ENCODE data around the gene GLA. TPM values are rescaled to one million over a fixed set of nuclear protein-coding genes. Genes with fewer than 3 reads are reported as not detected.

The GLA gene
- total and polyA plus RNA-seq, 9 of the 15 experiments (the other 6 are each of a cell fraction or from before 2014, with no cell fraction given): 41.7 to 146 (median 73.8) TPM

GRCh38 chrX:101407748-101408531, at the start of gene GLA, which contains the start of gene HNRNPH2 (continued):
- peak; percentile 63; the same call in 1 of the 2 replicates for TF ChIP-seq ZBTB12 (CRISPR knock-in tag; IDR thresholded peaks at IDR 0.05)
- no peak for TF ChIP-seq NR2C2 (CRISPR knock-in tag; IDR thresholded peaks at IDR 0.05)
- TF ChIP-seq NR2C2 (tag; IDR thresholded peaks at IDR 0.05): peak; percentile 69; the same call in 1 of the 2 replicates
- TF ChIP-seq E2F6 (IDR thresholded peaks at IDR 0.05; ENCODE audit: borderline replicate concordance in 1 of 2, extremely low read depth in 1 of 2, insufficient read depth in 1 of 2, insufficient read length in 1 of 2, low read depth in 1 of 2, low read length in 1 of 2, poor library complexity in 1 of 2, severe bottlenecking in 1 of 2): peak in 1 of 2 experiments; percentile 36
- no peak for TF ChIP-seq PBX2 (CRISPR knock-in tag; IDR thresholded peaks at IDR 0.05; ENCODE audit: low read depth)
- peak; percentile 74 for TF ChIP-seq PBX2 (tag; conservative IDR thresholded peaks at IDR 0.05; ENCODE audit: low read depth)
- peak; percentile 25; the same call in 1 of the 2 replicates for TF ChIP-seq ZFX (CRISPR knock-in tag; IDR thresholded peaks at IDR 0.05)
- TF ChIP-seq FOXJ2 (tag; IDR thresholded peaks at IDR 0.05): peak; percentile 77; the same call in 1 of the 2 replicates
- peak; percentile 39; the same call in 1 of the 2 replicates for TF ChIP-seq SMAD4 (CRISPR knock-in tag; conservative IDR thresholded peaks at IDR 0.05)
- no peak for TF ChIP-seq ZNF655 (CRISPR knock-in tag; IDR thresholded peaks at IDR 0.05)
- peak; percentile 74 for TF ChIP-seq MXI1 (IDR thresholded peaks at IDR 0.05; ENCODE audit: low read depth, low read length)
- TF ChIP-seq ATF2 (CRISPR knock-in tag; IDR thresholded peaks at IDR 0.05): no peak
- peak; percentile 42 for TF ChIP-seq SMARCA4 (IDR thresholded peaks at IDR 0.05)
- peak; percentile 73 for TF ChIP-seq MAFF (IDR thresholded peaks at IDR 0.05; ENCODE audit: low read length)
- peak; percentile 55; the same call in 1 of the 2 replicates for TF ChIP-seq JUN (IDR thresholded peaks at IDR 0.05; ENCODE audit: borderline replicate concordance, low read depth, low read length)
- no peak for TF ChIP-seq JUN (CRISPR knock-in tag; IDR thresholded peaks at IDR 0.05; ENCODE audit: borderline replicate concordance)
- TF ChIP-seq TAF1 (IDR thresholded peaks at IDR 0.05; ENCODE audit: control insufficient read depth, extremely low read depth, insufficient read depth, low read length, severe bottlenecking): peak; percentile 91
- TF ChIP-seq RFX5 (IDR thresholded peaks at IDR 0.05; ENCODE audit: low read depth, low read length): peak; percentile 93
- peak; percentile 98 for TF ChIP-seq C11orf30 (IDR thresholded peaks at IDR 0.05; ENCODE audit: low read depth)
- peak; percentile 73 for TF ChIP-seq SUPT5H (IDR thresholded peaks at IDR 0.05)

Data from K562 (cell line).